CD4-positive, alpha-beta memory T cell (primary cell): ENCODE results near the gene LSG1. TPM values are rescaled to one million over a fixed set of nuclear protein-coding genes. Genes with fewer than 3 reads are reported as not detected.
A peak's percentile ranks its signal among the peaks of the same experiment; 100 is the strongest.

Experiments
- CTCF ChIA-PET: fragments of 350-600 bp; sonication (Branson Sonifier 250); formaldehyde crosslinking; loops from one replicate; lab custom pipeline; 2021; ENCODE audit warnings: inconsistent platforms; ENCODE audit not compliant: partially characterized antibody; lab: Charles Lee
- POLR2A ChIA-PET: fragments of 350-600 bp; sonication (Branson Sonifier 250); formaldehyde crosslinking; loops from one replicate; lab custom pipeline; 2021; ENCODE audit not compliant: partially characterized antibody; lab: Charles Lee
- DNase-seq, 5 donors: peaks; one replicate each; pipeline versions ENCODE4 v3.0.0 to v3.0.0-alpha.2; 2020 to 2022; ENCODE audit warnings: mixed read lengths in 1 of 5
- H3K27ac ChIP-seq: one replicate; pipeline ENCODE4 v1.7.0; 2013; ENCODE audit warnings: low read depth, low read length
- H3K27me3 ChIP-seq: 2 replicates; pipeline ENCODE4 v1.7.0; 2013; ENCODE audit warnings: mild to moderate bottlenecking, low read length, moderate library complexity; ENCODE audit not compliant: insufficient read depth
- H3K36me3 ChIP-seq: 2 replicates; pipeline ENCODE4 v1.7.0; 2013; ENCODE audit warnings: mild to moderate bottlenecking, low read length, moderate library complexity; ENCODE audit not compliant: insufficient read depth
- H3K4me1 ChIP-seq: 2 replicates; pipeline ENCODE4 v1.7.0; 2013; ENCODE audit warnings: mild to moderate bottlenecking, low read length, moderate library complexity; ENCODE audit not compliant: insufficient read depth
- H3K4me3 ChIP-seq, 2 donors: one replicate each; pipeline ENCODE4 v1.7.0; 2013; ENCODE audit warnings: low read length in 2 of 2, mild to moderate bottlenecking in 1 of 2
- H3K9me3 ChIP-seq, 2 donors: one replicate each; pipeline ENCODE4 v1.7.0; 2013; ENCODE audit warnings: low read length in 2 of 2, control low read depth in 1 of 2; ENCODE audit not compliant: control insufficient read depth in 1 of 2
- H3K27ac Mint-ChIP-seq, 7 donors: one replicate each; pipeline ENCODE4 v1.8.0; 2020 to 2021; ENCODE audit warnings: mixed read lengths in 7 of 7, mild to moderate bottlenecking in 6 of 7, inconsistent platforms in 3 of 7, moderate library complexity in 3 of 7
- H3K27me3 Mint-ChIP-seq, 2 donors: one replicate each; pipeline ENCODE4 v1.8.0; 2020 to 2021; ENCODE audit warnings: mixed read lengths in 2 of 2
- H3K36me3 Mint-ChIP-seq, 2 donors: one replicate each; pipeline ENCODE4 v1.8.0; 2020 to 2021; ENCODE audit warnings: mixed read lengths in 2 of 2, inconsistent platforms in 1 of 2, mild to moderate bottlenecking in 1 of 2
- H3K4me1 Mint-ChIP-seq, 4 donors: one replicate each; pipeline ENCODE4 v1.8.0; 2020 to 2021; ENCODE audit warnings: mixed read lengths in 4 of 4, mild to moderate bottlenecking in 1 of 4
- H3K4me3 Mint-ChIP-seq, 8 donors: one replicate each; pipeline ENCODE4 v1.8.0; 2020 to 2021; ENCODE audit warnings: mixed read lengths in 8 of 8, mild to moderate bottlenecking in 7 of 8, moderate library complexity in 6 of 8, inconsistent platforms in 3 of 8
- H3K9me3 Mint-ChIP-seq, 8 donors: one replicate each; pipeline ENCODE4 v1.8.0; 2020 to 2021; ENCODE audit warnings: mixed read lengths in 8 of 8, mild to moderate bottlenecking in 5 of 8, inconsistent platforms in 3 of 8, moderate library complexity in 1 of 8
- intact Hi-C: fragments of 100-400 bp; cut with micrococcal nuclease; formaldehyde crosslinking; loops from one replicate; pipeline ENCODE4 v1.15.1; 2023
- polyA plus RNA-seq, 2 donors: library from polyadenylated mRNA; unstranded; fragments of 300-500 nt; fragmentation: Illumina TruSeq; gene quantifications; one replicate each; pipeline ENCODE4 v1.2.3, GENCODE V29; 2021
- total RNA-seq, 2 experiments: library from RNA; stranded (reverse); gene quantifications; one replicate each; pipeline ENCODE4 v1.2.3, GENCODE V29; 2021

Gene LSG1
- total RNA-seq (10 to 100 TPM; 48.4 to 49.5 TPM), polyA plus RNA-seq (10 to 100 TPM in 1 of 2 donors, 1 to 10 TPM in 1; 9.6 to 36.3 TPM)

GRCh38 chr3:194671900-194672808, at the start of gene LSG1:
LSG1 (minus strand) TSS chr3:194672191; CDS start chr3:194672162, 29 bp downstream.
- DNase-seq = peak; percentile 87 to 90 (median 89)
- ChIA-PET POLR2A (interaction anchor here (0.9 to 10.1 kb wide), 22 partner anchors 8 to 1223 kb away, joined by 3 to 262 read pairs (median 4); partner anchors contain the start of genes ACAP2, FAM43A, PPP1R2 and TMEM44), CTCF (interaction anchor here (0.8 to 12.8 kb wide), 17 partner anchors 11 to 598 kb away, joined by 3 to 281 read pairs (median 5); partner anchors contain the start of genes FAM43A, TMEM44 and XXYLT1)
- peaks cover 15 to 31% of the 10 kb centered on the region in 2 donors for H3K36me3 Mint-ChIP-seq
- Histone ChIP-seq H3K4me3 (peak within 1 kb of the TSS; percentile 85 to 88), H3K27me3 (no peaks in the 10 kb centered on the region), H3K9me3 (no peaks in the 10 kb centered on the region), H3K27ac (peak within 1 kb of the TSS; percentile 95), H3K36me3 (peaks cover 16% of the 10 kb centered on the region), H3K4me1 (peaks cover 32% of the 10 kb centered on the region)
- peak within 1 kb of the TSS; percentile 98 to 99 (median 99) for H3K27ac Mint-ChIP-seq
- H3K4me1 Mint-ChIP-seq = peaks cover 26 to 52% (median 38%) of the 10 kb centered on the region in 4 donors
- intact Hi-C loops = loop anchor here (1.0 to 5.0 kb wide), 5 partner anchors 13 to 588 kb away; partner anchors contain the start of genes ATP13A3 and FAM43A
- peaks cover 0 to 2% (median 0%) of the 10 kb centered on the region in 8 donors for H3K9me3 Mint-ChIP-seq
- peaks cover 0 to 4% of the 10 kb centered on the region in 2 donors for H3K27me3 Mint-ChIP-seq
- H3K4me3 Mint-ChIP-seq = peak within 1 kb of the TSS; percentile 97 to 100 (median 99)

GRCh38 chr3:194720048-194720447, 48.1 kb upstream of the LSG1 start:
- peaks cover 0 to 5% of the 10 kb centered on the region in 2 donors for H3K27me3 Mint-ChIP-seq

GRCh38 chr3:194718079-194718478, 46.1 kb upstream of the LSG1 start:
- CTCF ChIA-PET = no interaction called here
- Mint-ChIP-seq H3K36me3 (no peaks in the 10 kb centered on the region), H3K4me1 (peaks cover 0 to 7% (median under 1%) of the 10 kb centered on the region in 4 donors), H3K9me3 (no peaks in the 10 kb centered on the region), H3K27ac (no peak overlapping the region), H3K27me3 (peaks cover 0 to 5% of the 10 kb centered on the region in 2 donors), H3K4me3 (no peak overlapping the region)
- Histone ChIP-seq H3K27ac (no peak overlapping the region), H3K27me3 (no peaks in the 10 kb centered on the region), H3K36me3 (no peaks in the 10 kb centered on the region), H3K4me1 (no peaks in the 10 kb centered on the region), H3K4me3 (no peak overlapping the region), H3K9me3 (no peaks in the 10 kb centered on the region)
- intact Hi-C loops = no loop called here
- no peak for DNase-seq
- POLR2A ChIA-PET = interaction anchor here (0.9 kb wide), 1 partner anchor 10 kb away, joined by 3 read pairs; no protein-coding TSS in a partner anchor

More at GRCh38 chr3:194720048-194720447, 48.1 kb upstream of the LSG1 start:
- Histone ChIP-seq H3K9me3 (no peaks in the 10 kb centered on the region), H3K27ac (no peak overlapping the region), H3K27me3 (no peaks in the 10 kb centered on the region), H3K4me1 (no peaks in the 10 kb centered on the region), H3K4me3 (no peak overlapping the region), H3K36me3 (no peaks in the 10 kb centered on the region)
- POLR2A ChIA-PET = no interaction called here
- no peak overlapping the region for H3K4me3 Mint-ChIP-seq
- intact Hi-C loops = no loop called here
- CTCF ChIA-PET = no interaction called here
- no peaks in the 10 kb centered on the region for H3K36me3 Mint-ChIP-seq
- H3K9me3 Mint-ChIP-seq = no peaks in the 10 kb centered on the region
- no peak overlapping the region for H3K27ac Mint-ChIP-seq
- DNase-seq = no peak
- peaks cover 0 to 5% (median under 1%) of the 10 kb centered on the region in 4 donors for H3K4me1 Mint-ChIP-seq

- Histone ChIP-seq H3K4me3 (no peak overlapping the region), H3K36me3 (no peaks in the 10 kb centered on the region), H3K4me1 (no peaks in the 10 kb centered on the region), H3K27me3 (no peaks in the 10 kb centered on the region), H3K9me3 (no peaks in the 10 kb centered on the region), H3K27ac (no peak overlapping the region)
- Mint-ChIP-seq H3K9me3 (no peaks in the 10 kb centered on the region), H3K4me3 (no peak overlapping the region), H3K27ac (peak overlapping the region in 4 of 7 donors; percentile 37 to 60 (median 50)), H3K36me3 (no peaks in the 10 kb centered on the region), H3K4me1 (peaks cover 0 to 7% (median under 1%) of the 10 kb centered on the region in 4 donors), H3K27me3 (peaks cover 3 to 5% of the 10 kb centered on the region in 2 donors)
- DNase-seq = peak in 1 of 5 donors; percentile 51
- intact Hi-C loops = no loop called here
- ChIA-PET CTCF (interaction anchor here (1.8 kb wide), 1 partner anchor 27 kb away, joined by 5 read pairs; no protein-coding TSS in a partner anchor), POLR2A (interaction anchor here (0.8 to 1.3 kb wide), 2 partner anchors 27 to 29 kb away, joined by 5 read pairs; partner anchors contain the start of gene FAM43A)
Measured at GRCh38 chr3:194715022-194715800, 43.2 kb upstream of the LSG1 start.

GRCh38 chr3:194714564-194714963, 42.6 kb upstream of the LSG1 start:
- Mint-ChIP-seq H3K4me1 (peaks cover 0 to 7% (median under 1%) of the 10 kb centered on the region in 4 donors), H3K4me3 (no peak overlapping the region), H3K27ac (peak overlapping the region in 2 of 7 donors; percentile 37 to 60), H3K27me3 (peaks cover 3 to 5% of the 10 kb centered on the region in 2 donors), H3K9me3 (no peaks in the 10 kb centered on the region), H3K36me3 (no peaks in the 10 kb centered on the region)
- Histone ChIP-seq H3K4me3 (no peak overlapping the region), H3K27me3 (no peaks in the 10 kb centered on the region), H3K36me3 (no peaks in the 10 kb centered on the region), H3K27ac (no peak overlapping the region), H3K4me1 (no peaks in the 10 kb centered on the region), H3K9me3 (no peaks in the 10 kb centered on the region)
- DNase-seq = no peak
- ChIA-PET CTCF (interaction anchor here (1.8 kb wide), 1 partner anchor 27 kb away, joined by 5 read pairs; no protein-coding TSS in a partner anchor), POLR2A (no interaction called here)
- intact Hi-C loops = no loop called here

GRCh38 chr3:194714137-194714455, 42.1 kb upstream of the LSG1 start:
- no peak overlapping the region for H3K27ac ChIP-seq
- H3K27me3 ChIP-seq = no peaks in the 10 kb centered on the region
- Mint-ChIP-seq H3K27me3 (peaks cover 3 to 4% of the 10 kb centered on the region in 2 donors), H3K4me1 (peaks cover 0 to 7% (median under 1%) of the 10 kb centered on the region in 4 donors), H3K9me3 (no peaks in the 10 kb centered on the region), H3K4me3 (no peak overlapping the region), H3K36me3 (no peaks in the 10 kb centered on the region), H3K27ac (no peak overlapping the region)
- POLR2A ChIA-PET = no interaction called here
- no peaks in the 10 kb centered on the region for H3K4me1 ChIP-seq
- intact Hi-C loops = no loop called here
- H3K4me3 ChIP-seq = no peak overlapping the region
- no peak for DNase-seq
- CTCF ChIA-PET = interaction anchor here (1.8 kb wide), 1 partner anchor 26 kb away, joined by 5 read pairs; no protein-coding TSS in a partner anchor
- H3K9me3 ChIP-seq = no peaks in the 10 kb centered on the region
- H3K36me3 ChIP-seq = no peaks in the 10 kb centered on the region
